C1 segment of cervical spinal cord (tissue), 14 donors: Measurements from ENCODE around the gene SIAH1.
"Not testable (repeated sequence)": the region's sequence is repeated elsewhere in the genome, so short reads cannot be mapped to it uniquely, and the experiment has no call there.

Experiments
- DNase-seq, 14 donors: peaks; one replicate each; lab custom pipeline; 2025; lab: John Stamatoyannopoulos, UW

Gene SIAH1

DNA sequence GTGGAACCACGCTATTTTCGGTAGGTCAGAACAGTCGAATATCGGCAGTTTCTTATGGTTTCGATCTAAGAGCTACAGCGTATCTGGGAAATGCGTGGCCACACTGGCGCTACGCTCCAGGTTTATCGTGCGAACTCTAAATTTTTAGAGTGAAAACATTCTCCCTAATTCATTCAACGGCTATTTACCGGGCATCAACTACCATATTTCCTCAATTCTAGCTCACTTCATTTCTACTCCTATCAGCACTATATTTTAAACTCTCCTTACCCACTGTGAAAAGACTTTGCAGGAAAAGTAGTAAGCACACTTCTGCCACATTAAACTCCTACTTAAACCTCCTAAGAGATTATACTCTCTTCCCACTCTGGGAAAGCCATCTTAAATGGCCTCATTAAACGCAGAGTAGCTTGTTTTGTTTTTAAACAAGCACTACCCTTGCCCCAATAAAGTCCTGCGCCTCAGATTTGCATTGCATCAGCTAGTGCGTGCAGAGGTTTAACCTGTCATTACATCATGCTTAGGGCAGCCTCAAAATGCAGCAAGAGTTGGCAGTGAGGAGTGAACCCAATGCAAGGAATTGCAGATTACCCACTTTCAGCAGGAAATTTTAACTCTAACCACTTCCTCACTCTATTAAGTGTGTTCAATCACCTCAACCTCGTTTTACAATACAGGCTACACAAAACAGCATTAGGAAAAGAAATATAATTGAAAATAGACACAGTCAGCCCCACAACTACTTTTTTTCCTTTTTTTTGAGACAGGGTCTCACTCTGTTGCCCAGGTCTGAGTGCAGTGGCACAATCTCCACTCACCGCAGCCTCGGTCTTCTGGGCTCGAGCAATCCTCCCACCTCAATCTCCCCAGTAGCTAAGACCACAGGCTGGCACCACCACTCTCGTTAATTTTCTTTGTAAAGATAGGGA lies 18.8 kb downstream of the SIAH1 start:
- peak in 1 of 14 donors; percentile 30 for DNase-seq

DNA sequence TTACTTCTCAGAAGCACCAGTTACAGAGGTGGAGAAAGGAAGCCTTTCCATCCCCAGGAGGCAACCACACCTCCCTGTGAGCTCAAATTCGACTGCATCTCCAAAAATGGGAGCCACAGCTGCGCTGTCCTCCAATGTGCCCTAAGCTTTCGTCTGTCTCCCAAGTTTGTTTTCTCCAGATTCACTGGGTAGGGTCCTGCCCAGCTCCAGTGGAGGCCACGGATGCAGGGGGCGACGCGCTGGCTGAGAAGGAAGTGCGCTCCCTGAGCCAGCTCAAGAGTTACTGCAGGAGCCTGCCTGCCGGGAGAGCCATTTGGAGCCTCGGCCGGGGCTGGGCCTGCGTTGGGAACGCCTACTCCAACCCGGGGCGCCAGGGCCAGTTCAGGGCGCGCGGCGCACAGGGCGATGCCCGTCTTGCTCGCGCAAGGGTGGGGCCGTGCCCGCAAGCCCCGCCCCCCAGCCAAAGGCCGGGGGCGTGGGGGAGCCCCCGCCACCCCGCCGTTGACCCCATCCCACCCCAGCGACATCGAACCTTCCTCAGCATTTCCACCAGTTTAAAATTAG lies 19.5 kb downstream of the SIAH1 start:
- peak in 13 of 14 donors; percentile 24 to 87 (median 70) for DNase-seq

DNA sequence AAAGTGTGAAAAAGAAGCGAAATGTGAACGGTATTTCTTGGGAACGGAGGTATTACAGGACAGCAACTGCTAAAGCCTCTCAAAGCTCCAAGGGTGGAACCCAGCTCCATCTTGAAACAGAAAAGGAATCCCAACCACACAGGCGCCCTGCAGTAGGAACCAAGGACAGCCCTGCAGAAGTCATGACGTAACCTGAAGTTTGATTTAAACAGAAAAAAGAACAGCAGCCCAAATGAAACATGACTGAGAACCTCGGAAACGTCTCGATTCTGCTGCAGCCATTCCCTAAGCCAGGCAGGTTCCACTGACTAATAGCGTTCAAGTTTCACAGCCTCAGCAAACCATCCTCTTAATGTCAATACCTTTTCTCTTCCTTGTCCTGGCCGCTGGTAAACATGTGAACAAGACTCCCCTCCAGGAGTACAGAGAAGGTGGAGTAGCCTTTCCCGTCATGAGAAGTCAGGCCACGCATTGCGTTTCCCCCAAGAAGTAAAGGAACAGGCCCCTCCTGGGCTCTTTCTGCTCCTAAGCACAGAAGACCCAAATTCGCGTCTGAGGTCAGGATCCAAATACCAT lies 20.1 kb downstream of the SIAH1 start:
- DNase-seq = peak in 1 of 14 donors; percentile 32

DNA sequence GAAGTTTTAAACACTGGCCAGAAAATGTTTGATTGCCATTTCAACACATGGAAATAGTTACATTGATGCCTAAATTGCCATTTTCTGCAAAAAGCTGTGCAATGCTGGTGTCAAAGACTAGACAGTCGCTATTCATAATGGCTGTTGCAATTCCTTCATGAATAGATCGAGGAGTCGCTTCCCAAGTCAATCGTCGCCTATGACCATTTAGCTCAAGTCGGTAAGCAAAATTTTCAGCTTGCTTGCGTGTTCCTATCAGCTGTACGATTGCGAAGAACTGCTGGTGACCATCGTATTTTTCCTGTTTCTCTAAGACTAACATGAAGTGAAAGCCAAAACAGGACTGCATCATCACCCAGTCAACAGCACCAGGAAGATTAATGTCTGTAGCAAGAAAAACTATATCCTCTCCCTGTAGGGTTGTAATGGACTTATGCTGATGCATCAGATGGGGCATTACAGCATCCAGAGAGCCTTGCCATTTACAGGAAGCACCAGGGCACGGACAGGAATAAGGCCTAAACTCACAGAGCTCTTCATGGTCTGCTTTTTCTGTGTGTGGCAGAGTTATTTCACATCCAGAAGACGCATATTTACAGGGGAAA lies 23.6 kb downstream of the SIAH1 start:
- no peak for DNase-seq

DNA sequence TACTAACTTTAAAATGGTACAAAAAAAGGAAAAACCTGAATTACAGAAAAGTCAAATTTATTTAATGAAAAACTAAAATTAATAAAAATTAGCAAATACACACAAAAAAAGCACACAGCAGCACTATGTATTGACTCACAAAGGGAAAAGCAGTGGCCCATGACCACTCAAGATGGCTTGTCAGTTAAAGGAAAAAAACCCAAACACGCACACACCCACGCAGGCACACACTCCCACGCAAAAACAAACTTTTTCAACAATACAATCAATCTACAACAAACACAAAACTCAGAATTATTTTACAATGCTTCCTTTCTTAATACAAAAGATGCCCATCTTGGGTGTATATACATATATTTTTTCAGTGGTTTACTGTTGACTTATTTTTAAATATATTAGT lies 24.2 kb downstream of the SIAH1 start:
- DNase-seq = no peak

DNA sequence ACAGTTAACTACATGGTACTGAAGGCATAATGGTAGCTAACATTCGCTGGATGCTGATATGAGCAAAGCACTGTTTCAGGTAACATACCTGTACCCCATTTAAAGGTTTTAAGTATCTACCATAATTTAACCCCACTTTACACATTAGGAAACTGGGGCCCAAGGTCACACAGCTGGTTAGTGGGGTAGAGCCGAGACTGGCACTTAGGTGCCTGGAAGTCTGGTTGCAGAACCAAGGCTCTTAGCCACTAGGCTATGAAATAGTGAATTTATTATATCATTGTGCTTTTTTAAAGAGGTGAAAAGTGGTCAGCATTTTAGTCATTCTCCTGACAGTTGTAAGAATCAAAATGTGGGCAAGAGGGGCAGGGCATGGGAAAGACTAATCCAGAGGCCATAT lies 25.2 kb downstream of the SIAH1 start:
- DNase-seq = no peak

DNA sequence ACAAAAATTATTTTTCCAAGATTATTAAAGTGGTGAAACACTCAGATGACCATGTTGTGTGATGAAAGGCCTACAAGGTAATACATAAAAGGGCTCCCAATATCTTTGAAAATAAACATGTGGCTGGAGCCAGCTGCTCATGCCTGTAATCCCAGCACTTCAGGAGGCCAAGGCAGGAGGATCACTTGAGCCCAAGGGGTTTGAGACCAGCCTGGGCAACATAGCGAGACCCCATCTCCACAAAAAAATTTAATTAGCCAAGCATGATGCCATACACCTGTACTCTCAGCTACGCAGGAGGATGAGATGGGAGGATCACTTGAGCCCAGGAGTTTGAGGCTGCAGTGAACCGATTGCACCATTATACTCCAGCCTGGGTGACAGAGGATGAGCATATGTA lies 26.8 kb downstream of the SIAH1 start:
- no peak for DNase-seq

DNA sequence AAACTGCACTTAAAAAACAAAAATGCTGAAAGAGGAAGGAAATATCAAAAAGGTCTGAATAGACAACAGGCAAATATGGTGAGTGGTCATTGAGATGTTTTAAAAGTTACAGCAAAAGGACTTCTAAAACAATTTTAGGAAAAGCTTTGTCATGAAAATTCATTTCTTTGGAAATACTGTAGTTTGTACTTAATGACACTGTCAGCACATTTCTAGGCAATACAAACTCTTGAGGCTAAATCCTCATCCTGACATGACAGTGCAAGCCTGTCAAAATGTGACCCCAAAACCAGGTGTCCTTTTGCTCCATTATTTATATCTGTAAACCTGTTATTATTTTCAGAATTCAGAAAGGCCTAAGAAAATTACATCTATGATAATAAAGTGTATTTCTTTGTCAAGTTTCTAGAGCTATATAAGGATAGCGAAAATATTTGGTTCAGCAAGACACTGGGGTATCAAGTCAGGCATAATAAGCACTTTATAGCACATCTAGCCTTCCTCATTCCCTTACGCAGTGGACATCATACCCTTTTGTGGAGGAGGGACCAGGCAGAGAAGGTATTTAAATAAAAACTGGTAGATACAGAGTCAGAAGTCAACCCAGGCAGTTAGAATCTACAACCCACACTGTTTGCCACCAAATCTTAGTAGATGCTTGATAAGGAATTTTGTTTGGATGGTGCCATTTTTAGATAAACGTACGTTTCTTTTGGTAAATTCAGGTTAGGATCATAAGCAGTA lies 28.4 kb downstream of the SIAH1 start:
- DNase-seq = no peak

DNA sequence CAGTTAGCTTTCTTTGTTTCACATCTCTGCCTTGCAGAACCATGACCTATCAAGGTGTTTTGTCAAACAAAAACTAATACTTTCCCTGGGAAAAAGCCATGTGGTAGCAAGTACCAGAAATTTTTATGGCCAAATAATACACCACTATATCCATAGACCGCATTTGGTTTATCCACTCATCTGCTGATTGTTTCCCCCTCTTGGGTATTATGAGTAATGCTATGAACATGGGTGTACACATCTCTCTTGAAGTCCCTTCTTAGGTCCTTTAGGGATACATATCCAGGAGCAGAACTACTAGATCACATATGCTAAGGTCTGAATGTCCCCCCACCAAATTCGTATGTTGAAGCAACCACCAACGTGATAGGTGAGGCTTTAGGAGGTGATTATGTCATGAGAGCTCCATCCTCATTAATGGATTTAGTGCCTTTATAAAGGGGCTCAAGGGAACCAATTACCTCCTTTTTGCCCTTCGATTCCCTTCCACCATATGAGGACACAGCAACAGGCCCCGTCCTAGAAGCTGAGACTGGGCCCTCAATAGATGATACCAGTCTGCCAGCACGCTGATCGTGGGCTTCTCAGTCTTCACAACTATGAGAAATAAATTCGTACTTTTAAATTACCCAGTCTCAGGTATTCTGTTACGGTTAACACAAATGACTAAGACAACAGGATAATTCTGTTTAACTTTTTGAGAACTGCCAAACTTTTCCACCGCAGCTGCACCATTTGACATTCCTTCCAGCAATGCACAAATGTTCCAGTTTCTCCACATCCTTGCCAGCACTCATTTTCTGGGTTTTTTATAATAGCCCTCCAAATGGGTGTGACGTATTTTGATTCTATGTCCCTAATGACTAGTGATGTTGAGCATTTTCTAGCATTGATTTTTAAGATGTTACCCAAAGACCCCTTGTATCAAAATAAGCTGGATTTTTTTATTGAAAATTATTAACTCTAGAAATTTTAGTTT lies 30.0 kb downstream of the SIAH1 start:
- no peak for DNase-seq

DNA sequence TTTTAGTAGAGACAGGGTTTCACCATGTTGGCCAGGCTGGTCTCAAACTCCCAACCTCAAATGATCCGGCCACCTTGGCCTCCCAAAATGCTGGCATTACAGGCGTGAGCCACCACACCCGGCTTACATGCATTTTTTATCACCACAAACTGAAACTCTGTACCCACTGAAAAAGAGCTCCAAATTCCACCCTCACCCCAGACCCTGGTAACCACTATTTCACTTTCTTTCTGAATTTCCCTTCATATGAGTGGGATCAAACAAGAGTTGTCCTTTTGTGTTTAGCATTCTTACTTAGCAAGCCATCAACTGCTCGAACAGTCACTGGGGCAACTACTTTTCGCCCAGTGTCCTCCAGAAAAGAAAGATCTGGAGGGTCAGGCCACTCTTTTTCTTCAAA lies 30.8 kb downstream of the SIAH1 start:
- not testable (repeated sequence) for DNase-seq

DNA sequence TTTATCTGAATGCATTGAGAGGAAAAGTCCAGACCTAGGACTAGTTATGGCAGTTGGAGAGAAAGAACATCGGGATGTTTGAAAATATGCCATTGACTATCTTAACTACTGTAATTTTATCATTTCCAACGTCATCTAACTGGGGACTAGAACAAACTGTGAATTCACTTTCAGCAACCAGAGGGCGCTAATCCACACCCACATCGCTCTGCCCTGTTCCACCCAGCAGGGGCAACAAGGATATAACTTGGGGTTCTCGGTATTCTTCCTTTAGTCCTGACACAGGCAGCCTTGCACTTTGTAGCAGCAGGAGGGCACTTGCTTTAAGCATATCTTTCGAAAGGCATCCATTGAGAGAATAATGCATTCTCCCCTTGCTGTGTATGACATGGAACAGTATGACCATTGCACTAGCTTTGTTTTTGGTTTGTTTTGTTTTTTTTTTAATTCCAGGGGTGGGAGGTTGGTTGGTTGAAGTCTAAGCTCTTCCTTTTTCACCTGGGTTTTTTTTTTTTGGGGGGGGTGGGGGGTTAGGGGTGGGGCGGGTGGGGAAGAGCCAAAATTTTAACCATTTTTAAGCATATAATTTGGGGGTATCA lies 31.5 kb downstream of the SIAH1 start:
- peak in 7 of 14 donors; percentile 5 to 35 (median 14) for DNase-seq

DNA sequence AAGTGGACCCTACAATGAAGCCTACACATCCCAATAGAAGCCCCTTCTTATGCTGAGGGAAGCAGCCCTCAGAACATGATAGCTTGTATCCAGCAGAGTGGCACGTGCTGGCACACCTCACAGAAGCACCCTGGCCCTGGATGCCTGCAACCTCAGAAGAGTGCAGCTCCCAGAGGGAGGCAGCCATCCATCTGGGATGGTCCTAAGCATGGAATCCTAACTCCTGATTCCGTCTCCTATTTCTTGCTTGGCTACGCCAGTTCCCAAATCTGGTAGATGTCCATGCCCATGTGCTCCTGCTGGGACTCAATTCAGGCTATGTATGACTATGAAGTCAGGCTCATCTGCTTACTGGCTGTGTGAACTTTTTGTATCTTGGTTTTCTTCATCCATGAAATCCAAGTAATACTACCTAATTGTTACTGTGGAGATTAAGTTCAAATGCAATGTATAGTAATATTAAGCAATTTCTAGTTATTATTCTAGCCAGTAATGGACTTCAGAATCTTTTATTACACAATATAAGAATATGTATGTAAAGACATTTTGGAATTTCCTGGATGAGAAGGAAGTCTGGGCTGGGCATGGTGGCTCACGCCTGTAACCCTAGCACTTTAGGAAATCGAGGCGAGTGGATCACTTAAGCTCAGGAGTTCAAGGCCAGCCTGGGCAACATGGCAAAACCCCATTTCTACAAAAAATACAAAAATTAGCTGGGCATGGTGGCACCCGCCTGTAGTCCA lies 32.4 kb downstream of the SIAH1 start:
- DNase-seq = no peak

DNA sequence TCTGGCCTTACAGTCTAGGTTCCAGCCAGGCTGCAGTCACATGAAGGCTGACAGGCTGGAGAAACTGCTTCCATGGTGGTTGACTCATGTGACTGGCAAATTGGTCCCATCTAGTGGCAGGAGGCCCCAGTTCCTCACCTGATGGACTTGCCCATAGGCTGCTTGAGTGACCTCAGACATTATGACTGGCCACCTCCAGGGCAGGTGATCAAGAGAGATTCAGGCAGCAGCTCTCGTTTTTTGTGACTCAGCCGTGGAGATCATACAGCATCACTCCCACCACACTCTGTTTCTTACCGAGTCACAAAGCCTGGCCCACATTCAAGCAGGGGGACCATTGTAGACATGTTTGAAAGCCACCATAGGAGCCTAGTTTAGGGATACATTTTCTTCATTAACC lies 34.5 kb downstream of the SIAH1 start:
- no peak for DNase-seq

DNA sequence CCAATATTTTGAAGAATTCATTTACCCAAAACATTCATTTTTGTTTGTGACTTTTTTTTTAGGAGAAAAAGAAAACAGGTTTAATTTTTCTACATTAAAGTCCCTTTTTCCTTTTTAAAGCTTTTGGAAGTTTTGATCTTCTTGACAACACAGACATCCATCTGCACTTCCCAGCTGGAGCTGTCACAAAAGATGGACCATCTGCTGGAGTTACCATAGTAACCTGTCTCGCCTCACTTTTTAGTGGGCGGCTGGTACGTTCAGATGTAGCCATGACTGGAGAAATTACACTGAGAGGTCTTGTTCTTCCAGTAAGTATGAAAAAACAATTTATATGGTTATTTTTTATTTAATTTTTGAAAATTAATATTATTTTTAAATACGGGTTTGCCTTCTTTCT lies 37.2 kb downstream of the SIAH1 start:
- peak in 1 of 14 donors; percentile 75 for DNase-seq

DNA sequence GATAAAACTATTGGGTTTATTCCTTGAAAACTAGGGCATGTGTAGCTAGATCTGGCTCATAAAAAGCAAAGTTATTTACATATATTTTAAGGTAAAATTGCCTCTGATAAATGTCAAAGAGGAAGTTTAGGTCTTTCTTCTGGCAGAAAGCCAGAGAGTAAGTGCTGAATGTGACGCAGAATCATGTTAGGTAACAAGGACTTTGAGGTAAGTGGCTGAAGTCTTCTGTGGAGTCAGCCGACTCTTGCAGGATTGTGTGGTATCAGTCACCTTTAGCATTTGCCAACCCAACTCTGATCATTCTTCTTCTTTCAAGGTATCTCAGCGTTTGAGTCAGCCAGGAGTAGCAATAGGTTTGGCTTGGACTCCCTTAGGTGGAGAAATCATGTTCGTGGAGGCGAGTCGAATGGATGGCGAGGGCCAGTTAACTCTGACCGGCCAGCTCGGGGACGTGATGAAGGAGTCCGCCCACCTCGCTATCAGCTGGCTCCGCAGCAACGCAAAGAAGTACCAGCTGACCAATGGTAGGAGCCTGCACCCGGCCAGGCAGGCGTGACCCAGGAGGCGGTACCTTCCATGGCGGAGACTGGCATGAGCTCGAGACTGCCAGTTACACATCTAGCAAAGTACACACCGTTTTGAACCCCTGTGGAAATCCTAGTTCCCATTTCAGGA lies 37.9 kb downstream of the SIAH1 start:
- peak in 1 of 14 donors; percentile 8 for DNase-seq

DNA sequence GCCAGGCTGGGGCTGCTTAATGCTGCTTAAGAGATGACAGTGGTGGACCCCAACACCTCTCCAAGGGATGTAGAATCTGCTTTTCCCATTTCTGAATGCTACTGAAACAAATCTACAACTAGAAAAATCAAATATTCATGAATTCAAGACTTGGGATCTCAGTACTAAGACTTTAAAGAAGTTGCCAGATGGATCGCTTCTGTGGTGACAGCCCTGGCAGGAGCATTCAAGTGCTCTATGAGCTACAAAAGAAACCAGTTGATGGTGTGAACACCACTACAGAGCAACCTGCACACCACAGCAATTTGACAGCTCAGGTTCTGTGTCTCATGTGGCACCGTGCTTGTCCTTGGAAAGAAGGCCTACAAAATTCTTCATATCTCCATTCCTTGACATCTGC lies 42.6 kb downstream of the SIAH1 start:
- DNase-seq = no peak

DNA sequence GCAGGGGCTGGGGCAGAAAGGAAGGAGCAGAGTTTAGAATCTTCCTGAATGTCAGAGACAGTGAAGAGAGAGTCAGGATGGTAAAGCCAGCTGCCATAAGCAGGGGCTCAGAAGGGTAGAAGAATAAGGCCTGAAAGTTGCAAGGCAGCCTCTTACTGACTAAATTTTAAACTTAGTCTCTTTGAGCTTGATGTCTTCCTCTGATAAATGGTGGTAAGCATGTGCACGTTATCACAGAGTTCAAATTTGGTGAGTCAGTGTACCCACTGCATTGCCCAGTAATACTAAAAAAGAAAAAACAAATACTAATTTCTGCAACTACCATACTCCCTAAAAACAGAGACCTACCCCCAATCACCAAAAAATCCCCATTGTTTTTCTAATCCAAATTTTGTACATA lies 45.2 kb downstream of the SIAH1 start:
- DNase-seq = no peak

DNA sequence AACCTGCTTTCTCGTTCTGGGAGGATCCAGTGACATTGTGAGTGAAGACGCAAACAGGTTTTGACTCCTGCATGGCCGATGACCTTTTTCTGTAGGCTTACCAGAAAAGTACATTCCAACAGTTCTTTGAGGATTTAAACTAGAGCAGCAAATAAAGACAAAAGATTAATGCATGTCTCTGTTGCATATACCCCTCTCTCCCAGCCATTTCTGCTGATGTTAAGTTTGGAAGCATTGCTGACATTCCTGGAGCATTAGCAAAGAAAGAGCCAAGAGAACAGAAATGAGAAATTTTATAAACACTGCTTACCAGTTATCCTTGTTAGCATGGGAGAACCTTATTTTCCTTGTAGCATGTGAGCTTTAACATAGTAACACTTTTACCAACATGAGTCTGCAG lies 49.3 kb downstream of the SIAH1 start:
- DNase-seq = no peak

DNA sequence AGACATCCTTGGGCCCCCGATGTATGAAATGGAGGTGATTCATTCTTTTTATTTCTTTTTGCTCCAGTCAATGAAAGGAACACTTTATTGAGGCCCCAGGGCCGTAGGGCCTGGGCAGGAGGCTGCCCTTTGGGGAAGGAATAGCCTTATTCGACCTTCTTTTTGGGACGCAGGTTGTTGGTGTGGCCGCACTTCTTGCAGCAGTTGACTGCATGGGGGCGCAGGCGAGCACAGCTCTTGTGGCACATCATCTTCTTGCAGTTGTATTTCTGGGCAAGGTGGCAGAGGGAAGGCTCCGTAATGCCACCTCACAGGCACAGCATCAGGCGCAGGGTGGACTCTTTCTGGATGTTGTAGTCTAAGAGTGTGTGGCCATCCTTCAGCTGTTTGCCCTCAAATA lies 50.9 kb downstream of the SIAH1 start:
- no peak for DNase-seq
